Kidney glomerular epithelial cell (primary cell): ENCODE measurements around the gene SLC5A8.
"Not testable (repeated sequence)": the region's sequence is repeated elsewhere in the genome, so short reads cannot be mapped to it uniquely, and the experiment has no call there.

Source experiments
- DNase-seq: peaks from one replicate; lab custom pipeline; 2025; lab: John Stamatoyannopoulos, UW

Gene SLC5A8

DNA sequence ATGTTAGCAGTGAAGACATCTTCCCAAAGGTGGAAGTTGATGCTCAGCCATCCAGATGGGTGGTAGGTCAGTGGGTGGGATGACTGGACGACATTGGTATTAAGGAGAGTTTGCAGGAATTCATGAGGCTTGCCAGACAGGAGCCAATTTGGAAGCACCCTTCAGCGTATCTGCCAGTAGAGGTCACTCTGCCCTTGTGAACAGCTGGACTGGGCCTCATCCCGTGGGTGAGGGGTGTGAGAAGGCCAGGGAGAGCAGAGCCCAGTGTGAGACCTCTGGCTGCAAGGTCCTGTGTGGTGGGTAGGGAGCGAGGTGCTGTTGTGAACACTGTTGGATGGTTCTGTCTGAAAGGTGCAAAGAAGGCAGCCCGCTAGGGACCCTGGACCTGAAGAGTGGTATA lies 37.7 kb downstream of the SLC5A8 start:
- peak; percentile 21 for DNase-seq

DNA sequence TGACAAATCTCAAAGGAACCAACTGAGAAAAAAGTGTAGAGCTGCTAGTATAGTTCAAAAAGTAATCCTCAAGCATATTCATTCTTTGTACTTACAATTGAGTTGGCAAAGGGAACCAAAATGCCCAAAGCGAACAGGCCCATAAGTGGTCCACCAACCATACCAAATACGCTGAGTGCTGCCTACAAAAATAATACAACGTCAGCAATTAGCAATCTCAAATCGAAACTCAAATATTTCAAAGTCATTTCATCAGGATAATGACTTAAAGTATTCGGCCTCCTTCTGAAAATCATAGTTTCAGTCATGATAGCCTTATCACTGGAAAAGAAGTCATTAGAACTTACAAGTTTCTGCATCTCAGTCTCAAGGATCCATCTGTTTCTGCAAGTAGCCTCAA lies 42.0 kb downstream of the SLC5A8 start:
- DNase-seq, result no peak

DNA sequence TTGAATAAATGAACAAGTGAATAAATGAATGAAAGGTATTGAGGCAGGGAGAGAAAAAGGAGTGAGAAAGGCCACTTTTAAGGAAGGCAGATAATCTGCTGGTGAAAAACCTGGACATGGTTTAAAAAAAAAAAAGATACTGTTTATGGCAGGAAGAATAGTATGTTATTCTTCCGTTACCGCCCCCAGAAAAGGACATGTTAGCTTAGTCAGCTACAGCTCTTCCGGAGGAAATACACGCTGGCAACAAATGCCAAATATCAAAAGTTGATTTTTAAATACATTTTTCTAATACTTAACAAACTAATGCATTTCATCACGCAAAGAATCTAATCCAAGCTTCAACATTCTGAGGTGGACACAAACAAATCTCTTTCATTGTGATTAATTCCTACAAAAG lies 43.2 kb downstream of the SLC5A8 start:
- DNase-seq, result no peak

DNA sequence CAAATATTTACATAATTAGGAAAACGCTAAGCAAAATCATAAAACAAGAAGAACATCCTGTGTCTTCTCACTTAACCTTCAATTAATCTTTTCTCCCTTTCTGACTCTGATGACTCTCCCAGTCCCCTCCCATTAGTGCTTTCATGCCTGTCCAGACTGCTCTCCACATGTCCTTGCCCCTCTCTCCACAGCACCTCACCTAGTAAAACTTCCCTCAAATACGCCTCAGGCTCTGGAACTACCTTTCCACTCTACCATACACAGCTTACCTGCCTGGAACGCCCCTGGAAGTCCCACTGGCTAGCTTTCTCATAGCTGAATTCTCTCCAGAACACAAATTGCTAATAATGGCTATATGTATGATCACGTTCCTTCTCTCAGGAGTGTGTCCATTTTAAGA lies 44.7 kb downstream of the SLC5A8 start:
- no peak for DNase-seq

DNA sequence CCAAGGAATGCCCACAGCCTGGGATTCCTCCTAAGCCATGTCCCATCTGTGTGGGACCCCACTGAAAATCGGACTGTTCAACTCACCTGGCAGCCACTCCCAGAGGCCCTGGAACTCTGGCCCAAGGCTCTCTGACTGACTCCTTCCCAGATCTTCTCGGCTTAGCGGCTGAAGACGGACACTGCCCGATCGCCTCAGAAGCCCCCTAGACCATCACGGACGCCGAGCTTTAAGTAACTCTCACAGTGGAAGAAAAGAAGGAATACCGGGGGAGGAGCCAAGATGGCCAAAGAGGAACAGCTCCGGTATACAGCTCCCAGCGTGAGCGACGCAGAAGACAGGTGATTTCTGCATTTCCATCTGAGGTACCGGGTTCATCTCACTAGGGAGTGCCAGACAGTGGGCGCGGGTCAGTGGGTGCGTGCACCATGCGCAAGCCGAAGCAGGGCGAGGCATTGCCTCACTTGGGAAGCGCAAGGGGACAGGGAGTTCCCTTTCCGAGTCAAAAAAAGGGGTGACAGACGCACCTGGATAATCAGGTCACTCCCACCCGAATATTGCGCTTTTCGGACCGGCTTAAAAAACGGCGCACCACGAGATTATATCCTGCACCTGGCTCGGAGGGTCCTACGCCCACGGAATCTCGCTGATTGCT lies 64.1 kb downstream of the SLC5A8 start:
- not testable (repeated sequence) for DNase-seq

DNA sequence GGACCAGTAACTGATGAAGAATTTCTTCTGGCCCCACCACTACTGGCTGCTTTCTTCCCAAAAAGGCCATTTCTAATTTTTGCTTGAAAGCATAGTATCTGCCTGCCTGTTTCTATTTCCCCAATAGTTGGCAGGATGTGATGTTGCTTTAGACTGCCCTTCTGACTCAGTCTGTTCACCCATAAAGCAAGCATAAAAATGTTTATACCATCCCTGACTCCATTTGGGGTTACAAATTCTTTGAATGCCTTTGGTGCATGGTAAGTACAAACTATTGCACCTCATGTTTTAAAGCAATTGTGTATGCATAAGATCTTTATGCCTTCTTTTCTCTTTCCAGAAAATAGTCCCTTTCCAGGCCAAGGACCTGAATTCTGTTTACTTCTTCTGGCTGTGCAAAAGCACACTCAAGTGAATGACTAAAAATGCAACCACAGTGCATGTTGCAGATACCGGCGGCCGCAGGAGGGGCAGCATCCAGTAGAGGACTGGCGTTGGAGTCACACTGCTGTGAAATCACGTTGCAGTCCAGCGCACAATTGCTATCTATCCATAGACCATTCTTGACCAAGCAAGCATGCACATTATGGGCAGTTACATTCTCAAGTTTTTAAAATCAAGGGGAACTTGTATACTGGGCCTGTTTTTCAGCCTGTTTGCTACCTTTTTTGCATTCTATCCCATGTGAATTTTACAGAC lies 82.4 kb downstream of the SLC5A8 start:
- DNase-seq, result peak; percentile 75

DNA sequence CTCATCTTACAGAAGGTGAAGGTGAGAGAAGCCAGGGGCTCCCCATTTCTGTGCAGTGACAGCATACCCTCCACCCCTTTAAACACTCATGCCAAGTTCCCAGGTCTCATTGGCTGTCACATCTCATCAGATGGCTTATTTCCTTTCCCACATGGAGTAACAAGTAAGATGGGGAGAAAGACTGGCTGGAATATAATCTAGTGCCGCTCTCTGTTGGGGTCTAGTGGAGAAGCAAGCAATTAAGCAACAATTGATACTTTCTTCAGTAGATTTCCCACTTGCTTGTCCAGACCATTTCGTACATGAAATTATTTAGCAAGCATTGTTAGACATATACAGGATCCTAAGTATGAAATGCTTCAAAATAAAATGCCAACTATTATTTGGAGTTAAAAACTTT lies 92.2 kb downstream of the SLC5A8 start:
- DNase-seq, result no peak

DNA sequence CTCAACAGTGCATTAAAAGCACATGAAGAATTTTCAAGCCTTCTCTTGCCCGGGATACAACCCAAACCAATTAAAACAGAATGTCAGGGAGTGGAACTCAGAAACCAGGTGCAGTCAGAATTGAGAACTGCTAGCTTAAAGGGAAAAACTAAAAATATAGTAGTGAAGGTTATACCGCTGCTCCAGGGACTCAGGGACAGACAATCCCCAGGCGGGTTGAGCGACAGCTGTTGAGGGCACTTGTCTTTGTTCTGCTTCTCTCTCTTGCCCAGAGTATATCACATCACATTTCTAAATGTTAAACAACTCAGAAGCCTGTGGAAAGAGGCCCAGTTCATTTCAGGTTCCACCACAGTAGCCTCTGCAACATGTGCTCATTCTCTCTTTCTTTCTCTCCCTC lies 93.1 kb downstream of the SLC5A8 start:
- DNase-seq, result no peak

DNA sequence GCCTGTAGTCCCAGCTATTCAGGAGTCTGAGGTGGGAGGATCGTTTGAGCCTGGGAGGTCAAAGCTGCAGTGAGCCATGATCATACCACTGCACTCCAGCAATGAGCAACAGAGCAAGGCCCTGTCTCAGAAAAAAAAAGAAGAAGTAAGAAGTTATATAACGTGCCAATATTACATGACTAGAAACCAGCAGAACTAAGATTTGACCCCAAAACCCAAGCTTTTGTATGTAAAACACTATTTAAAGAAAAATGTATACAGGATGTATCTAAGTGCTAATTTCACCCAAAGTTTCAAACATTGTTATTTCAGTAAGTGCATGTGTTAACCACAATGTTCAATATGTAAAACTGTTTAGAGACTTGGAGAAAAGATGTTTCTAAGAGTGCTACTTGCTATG lies 94.7 kb downstream of the SLC5A8 start:
- DNase-seq, result no peak

DNA sequence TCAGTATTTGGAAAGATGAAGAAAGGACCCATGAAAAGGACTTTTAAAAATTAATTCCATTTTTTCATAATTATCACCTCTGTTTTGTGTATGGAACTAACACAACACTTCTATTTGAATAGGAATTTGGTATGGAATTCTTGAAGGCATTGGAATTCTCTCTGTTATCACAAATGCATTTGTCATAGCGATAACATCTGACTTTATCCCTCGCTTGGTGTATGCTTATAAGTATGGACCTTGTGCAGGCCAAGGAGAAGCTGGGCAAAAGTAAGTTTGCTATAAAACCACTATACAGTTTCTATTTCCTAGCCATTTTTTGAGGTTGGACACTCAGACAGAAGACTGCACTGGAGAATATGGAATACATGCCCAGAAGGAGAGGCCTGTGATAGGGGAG lies 98.6 kb downstream of the SLC5A8 start:
- DNase-seq, result no peak

DNA sequence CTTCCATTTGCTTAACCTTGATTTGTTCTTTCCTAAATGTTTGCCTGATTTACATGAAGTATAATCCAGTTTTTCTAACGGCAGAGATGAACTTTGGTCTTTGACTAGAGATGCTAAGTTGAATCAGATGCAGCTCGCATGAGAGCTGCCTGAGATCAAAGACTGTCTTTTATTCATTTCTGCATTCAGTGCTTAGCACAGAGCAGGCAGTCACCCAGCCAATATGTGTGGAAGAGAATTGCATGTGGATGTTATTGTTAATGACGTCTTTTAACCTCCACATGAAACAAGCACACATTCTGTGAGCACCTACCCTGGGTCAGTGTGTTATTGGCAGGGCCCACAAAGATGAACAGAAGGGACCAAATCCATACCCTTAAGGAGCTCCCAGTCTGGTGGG lies 99.2 kb downstream of the SLC5A8 start:
- no peak for DNase-seq

DNA sequence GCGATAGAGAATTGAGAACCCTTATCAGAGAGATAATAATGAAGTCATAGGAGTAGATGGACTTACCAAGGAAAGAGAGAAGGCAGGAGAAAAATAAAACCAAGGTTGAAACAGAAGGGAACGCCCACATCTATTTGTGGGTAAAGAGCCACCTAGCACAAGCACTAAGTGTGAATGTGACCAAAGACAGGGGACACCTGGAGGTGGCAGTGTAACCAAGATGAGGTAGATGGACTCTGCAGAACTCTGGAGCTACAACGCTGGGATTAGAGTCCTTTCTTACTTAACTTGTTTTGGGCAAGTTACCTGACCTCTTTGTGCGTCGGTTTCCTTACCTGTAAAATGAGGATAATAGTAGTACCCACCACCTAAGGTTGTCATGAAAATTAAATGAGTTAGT lies 101.9 kb downstream of the SLC5A8 start:
- no peak for DNase-seq

DNA sequence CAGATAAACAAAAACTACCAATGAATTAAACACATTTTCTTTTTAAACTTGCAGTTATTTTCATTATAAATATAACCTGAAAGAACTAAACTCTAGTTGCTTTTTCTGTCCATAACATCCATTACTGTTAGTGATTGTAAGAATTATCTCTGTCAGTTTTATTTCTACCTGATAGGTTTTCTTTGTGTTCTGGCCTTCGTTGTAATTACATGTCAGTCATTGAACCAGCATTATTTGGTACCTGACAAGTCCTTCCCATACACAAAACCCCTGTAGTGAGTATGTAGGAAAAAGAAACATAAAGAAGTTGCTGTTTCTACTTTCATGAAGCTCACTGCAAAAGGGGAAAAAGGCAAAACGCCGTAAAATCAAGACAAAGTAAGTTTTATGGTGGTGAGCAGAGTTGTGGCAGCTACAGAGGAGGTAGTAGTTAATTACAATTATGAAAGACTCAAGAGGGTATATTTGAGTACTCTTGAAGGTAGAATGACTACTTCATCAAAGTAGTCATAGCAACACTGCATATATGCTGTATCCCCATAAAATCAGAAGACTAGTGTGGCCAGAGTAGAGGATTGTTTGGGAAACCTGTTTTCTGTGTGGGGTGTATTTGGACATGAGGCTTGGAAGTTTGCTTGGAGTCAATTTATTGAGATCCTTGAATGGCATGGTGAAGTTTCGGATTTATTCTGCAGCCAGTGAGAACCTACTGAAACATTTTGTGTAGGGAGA lies 102.8 kb downstream of the SLC5A8 start:
- no peak for DNase-seq
